ENCODE data around the gene NODAL. TPM values are rescaled to one million over a fixed set of nuclear protein-coding genes. Genes with fewer than 3 reads are reported as not detected.
"Not testable (repeated sequence)": the region's sequence is repeated elsewhere in the genome, so short reads cannot be mapped to it uniquely, and the experiment has no call there.

NODAL gene
- total RNA-seq (not detected), polyA plus RNA-seq (not detected)
- long read RNA-seq, donor 1 = 0 reads
- long read RNA-seq, donor 2 = 0 reads
- long read RNA-seq, donor 3 = 0 reads
- long read RNA-seq, donor 4 = 0 reads
- long read RNA-seq, donor 5 = 0 reads

DNA sequence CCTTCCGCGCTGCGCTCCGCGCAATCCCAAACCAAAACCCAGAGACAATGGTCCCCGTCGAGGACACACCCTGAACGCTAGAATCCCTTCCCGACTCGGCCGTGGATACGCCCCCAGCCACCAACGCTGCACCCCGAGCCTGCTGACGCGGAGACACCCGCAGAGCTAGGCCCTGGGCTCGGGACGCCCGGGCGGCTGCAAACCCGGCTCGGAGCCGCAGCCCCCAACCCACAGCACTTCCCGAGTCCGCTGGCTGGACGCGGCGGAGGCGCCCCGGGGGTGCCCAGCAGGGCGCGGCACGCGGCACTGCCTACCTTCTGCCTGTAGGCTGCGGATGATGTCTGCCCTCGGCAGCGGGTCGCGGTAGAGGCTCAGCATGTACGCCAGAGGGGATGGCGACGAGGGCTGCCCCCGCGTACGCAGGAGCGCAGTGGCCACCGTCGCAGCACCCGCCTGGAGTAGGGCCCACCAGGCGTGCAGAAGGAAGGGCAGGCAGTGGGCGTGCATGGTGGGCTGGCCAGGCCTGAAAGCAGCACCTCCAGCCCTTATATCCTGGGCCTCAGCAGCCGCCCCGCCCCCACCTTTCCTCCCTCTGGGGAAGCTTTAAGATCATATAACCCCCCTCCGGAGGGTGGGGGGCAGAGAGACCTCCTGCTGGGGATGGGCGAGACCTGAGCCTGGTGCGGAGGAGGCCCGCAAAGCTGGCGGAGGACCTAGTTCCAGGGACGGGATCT is at the start of gene NODAL:
TSS of gene NODAL (minus strand) at position 521 of the 734 bp plus-strand sequence. CDS start at position 507, 14 bp downstream.
- ATAC-seq (ENCODE audit: insufficient read depth, low FRiP score) (no peak), DNase-seq (peak in 1 of 3 donors; percentile 26)
- Histone ChIP-seq H3K9me3 (ENCODE audit: control insufficient read depth in 4 of 4, insufficient read depth in 3 of 4, low read length in 3 of 4) (no peaks in the 10 kb centered on the region), H3K4me3 (no peak within 1 kb of the TSS), H3K27ac (ENCODE audit: low read depth in 1 of 2, low read length in 1 of 2) (no peak within 1 kb of the TSS), H3K4me1 (ENCODE audit: control insufficient read depth in 5 of 5, insufficient read depth in 5 of 5, low read length in 5 of 5) (peaks cover 0 to 26% (median 5%) of the 10 kb centered on the region in 5 donors), H3K36me3 (ENCODE audit: control insufficient read depth in 4 of 4, insufficient read depth in 4 of 4, low read length in 4 of 4) (no peaks in the 10 kb centered on the region), H3K27me3 (ENCODE audit: control insufficient read depth in 3 of 3, insufficient read depth in 3 of 3, low read length in 2 of 3) (peaks cover 0 to 49% (median 35%) of the 10 kb centered on the region in 3 donors), H3K9ac (ENCODE audit: insufficient read depth in 1 of 2, low read length in 2 of 2) (no peak within 1 kb of the TSS)
- 7 to 14% methylated on average over 50 to 60 of the region's 60 CpGs for WGBS, 2 donors
- TF ChIP-seq, protein P1, sequence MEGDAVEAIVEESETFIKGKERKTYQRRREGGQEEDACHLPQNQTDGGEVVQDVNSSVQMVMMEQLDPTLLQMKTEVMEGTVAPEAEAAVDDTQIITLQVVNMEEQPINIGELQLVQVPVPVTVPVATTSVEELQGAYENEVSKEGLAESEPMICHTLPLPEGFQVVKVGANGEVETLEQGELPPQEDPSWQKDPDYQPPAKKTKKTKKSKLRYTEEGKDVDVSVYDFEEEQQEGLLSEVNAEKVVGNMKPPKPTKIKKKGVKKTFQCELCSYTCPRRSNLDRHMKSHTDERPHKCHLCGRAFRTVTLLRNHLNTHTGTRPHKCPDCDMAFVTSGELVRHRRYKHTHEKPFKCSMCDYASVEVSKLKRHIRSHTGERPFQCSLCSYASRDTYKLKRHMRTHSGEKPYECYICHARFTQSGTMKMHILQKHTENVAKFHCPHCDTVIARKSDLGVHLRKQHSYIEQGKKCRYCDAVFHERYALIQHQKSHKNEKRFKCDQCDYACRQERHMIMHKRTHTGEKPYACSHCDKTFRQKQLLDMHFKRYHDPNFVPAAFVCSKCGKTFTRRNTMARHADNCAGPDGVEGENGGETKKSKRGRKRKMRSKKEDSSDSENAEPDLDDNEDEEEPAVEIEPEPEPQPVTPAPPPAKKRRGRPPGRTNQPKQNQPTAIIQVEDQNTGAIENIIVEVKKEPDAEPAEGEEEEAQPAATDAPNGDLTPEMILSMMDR (IDR thresholded peaks at IDR 0.05; ENCODE audit: control extremely low read depth, extremely low read depth) = no peak

DNA sequence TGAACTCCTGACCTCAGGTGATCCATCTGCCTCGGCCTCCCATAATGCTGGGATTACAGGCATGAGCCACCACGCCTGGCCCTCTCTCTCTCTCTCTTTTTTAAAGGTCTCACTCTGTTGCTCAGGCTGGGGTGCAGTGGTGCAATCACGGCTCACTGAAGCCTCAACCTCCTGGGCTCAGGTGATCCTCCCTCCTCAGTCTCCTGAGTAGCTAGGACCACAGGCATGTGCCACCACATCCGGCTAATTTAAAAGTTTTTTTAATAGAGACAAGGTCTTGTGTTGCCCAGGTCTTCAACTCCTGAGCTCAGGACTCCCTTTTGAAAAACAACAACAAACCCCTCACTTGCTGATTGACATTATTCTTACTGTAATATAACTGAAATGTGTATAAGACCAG is 48.7 kb upstream of the NODAL start:
- Histone ChIP-seq H3K4me1 (ENCODE audit: control insufficient read depth in 5 of 5, insufficient read depth in 5 of 5, low read length in 5 of 5) (peaks cover 0 to 19% (median 4%) of the 10 kb centered on the region in 5 donors), H3K9me3 (ENCODE audit: control insufficient read depth in 4 of 4, insufficient read depth in 3 of 4, low read length in 3 of 4) (no peaks in the 10 kb centered on the region), H3K9ac (ENCODE audit: insufficient read depth in 1 of 2, low read length in 2 of 2) (no peak overlapping the region), H3K27ac (ENCODE audit: low read depth in 1 of 2, low read length in 1 of 2) (no peak overlapping the region), H3K27me3 (ENCODE audit: control insufficient read depth in 3 of 3, insufficient read depth in 3 of 3, low read length in 2 of 3) (no peaks in the 10 kb centered on the region), H3K4me3 (no peak overlapping the region), H3K36me3 (ENCODE audit: control insufficient read depth in 4 of 4, insufficient read depth in 4 of 4, low read length in 4 of 4) (peaks cover 0 to 6% (median 2%) of the 10 kb centered on the region in 4 donors)
- 90 to 93% methylated on average over 4 of the region's 4 CpGs for WGBS, 2 donors
- TF ChIP-seq, protein P1 (IDR thresholded peaks at IDR 0.05; ENCODE audit: control extremely low read depth, extremely low read depth) = no peak
- DNase-seq (no peak), ATAC-seq (ENCODE audit: insufficient read depth, low FRiP score) (no peak)

DNA sequence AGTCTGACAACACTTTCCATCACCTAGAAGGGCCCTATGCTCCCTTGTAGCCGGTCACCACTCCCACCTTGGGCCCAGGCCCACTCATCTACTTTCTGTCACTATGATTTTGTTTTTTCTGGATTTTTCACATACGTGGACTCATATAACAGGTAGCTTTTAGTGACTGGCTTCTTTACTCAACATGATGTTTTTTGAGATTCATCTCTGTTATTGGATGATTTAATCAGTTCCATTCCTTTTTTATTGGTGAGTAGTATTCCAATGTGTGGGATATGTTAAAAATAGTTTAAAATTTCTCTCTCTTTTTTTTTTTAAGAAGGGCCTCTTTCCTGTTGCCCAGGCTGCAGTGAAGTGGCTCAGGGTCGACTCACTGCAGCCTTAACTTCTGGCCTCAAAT is 46.3 kb upstream of the NODAL start:
- peaks cover 0 to 6% (median 2%) of the 10 kb centered on the region in 4 donors for H3K36me3 ChIP-seq (ENCODE audit: control insufficient read depth in 4 of 4, insufficient read depth in 4 of 4, low read length in 4 of 4)
- 81 to 86% methylated on average over 3 of the region's 3 CpGs for WGBS, 2 donors
- DNase-seq (no peak), ATAC-seq (ENCODE audit: insufficient read depth, low FRiP score) (no peak)
- peaks cover 0 to 12% (median 8%) of the 10 kb centered on the region in 5 donors for H3K4me1 ChIP-seq (ENCODE audit: control insufficient read depth in 5 of 5, insufficient read depth in 5 of 5, low read length in 5 of 5)
- TF ChIP-seq, protein P1 (IDR thresholded peaks at IDR 0.05; ENCODE audit: control extremely low read depth, extremely low read depth) = no peak
- H3K9me3 ChIP-seq (ENCODE audit: control insufficient read depth in 4 of 4, insufficient read depth in 3 of 4, low read length in 3 of 4) = no peaks in the 10 kb centered on the region
- H3K9ac ChIP-seq (ENCODE audit: insufficient read depth in 1 of 2, low read length in 2 of 2) = no peak overlapping the region
- H3K27me3 ChIP-seq (ENCODE audit: control insufficient read depth in 3 of 3, insufficient read depth in 3 of 3, low read length in 2 of 3) = no peaks in the 10 kb centered on the region
- H3K27ac ChIP-seq (ENCODE audit: low read depth in 1 of 2, low read length in 1 of 2) = no peak overlapping the region
- H3K4me3 ChIP-seq = no peak overlapping the region

DNA sequence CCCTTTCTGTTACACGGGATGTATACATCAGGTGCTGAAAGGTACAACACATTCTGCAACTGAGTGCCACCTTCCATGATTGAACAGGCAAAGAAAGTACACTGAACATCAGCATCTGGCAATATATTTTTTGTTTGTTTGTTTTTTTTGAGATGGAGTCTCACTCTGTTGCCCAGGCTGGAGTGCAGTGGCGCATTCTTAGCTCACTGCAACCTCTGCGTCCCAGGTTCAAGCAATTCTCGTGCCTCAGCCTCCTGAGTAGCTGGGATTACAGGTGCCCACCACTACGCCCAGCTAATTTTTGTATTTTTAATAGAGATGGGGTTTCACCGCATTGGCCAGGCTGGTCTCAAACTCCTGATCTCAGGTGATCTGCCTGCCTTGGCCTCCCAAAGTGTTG is 42.4 kb upstream of the NODAL start:
- Histone ChIP-seq H3K4me1 (ENCODE audit: control insufficient read depth in 5 of 5, insufficient read depth in 5 of 5, low read length in 5 of 5) (peaks cover 7 to 49% (median 15%) of the 10 kb centered on the region in 5 donors), H3K27ac (ENCODE audit: low read depth in 1 of 2, low read length in 1 of 2) (peak overlapping the region in 1 of 2 donors; percentile 86)

More for the DNA sequence above, 42.4 kb upstream of the NODAL start:
- not testable (repeated sequence) for H3K27me3 ChIP-seq (ENCODE audit: control insufficient read depth in 3 of 3, insufficient read depth in 3 of 3, low read length in 2 of 3); ATAC-seq (ENCODE audit: insufficient read depth, low FRiP score); H3K9ac ChIP-seq (ENCODE audit: insufficient read depth in 1 of 2, low read length in 2 of 2); H3K36me3 ChIP-seq (ENCODE audit: control insufficient read depth in 4 of 4, insufficient read depth in 4 of 4, low read length in 4 of 4); DNase-seq; H3K4me3 ChIP-seq; H3K9me3 ChIP-seq (ENCODE audit: control insufficient read depth in 4 of 4, insufficient read depth in 3 of 4, low read length in 3 of 4)
- WGBS, 2 donors = 86 to 90% methylated on average over 6 of the region's 6 CpGs

Measured in lung (tissue), 16 donors.